K562 (cell line): Measurements from ENCODE around the gene GCNT2. TPM values are rescaled to one million over a fixed set of nuclear protein-coding genes. Genes with fewer than 3 reads are reported as not detected.

Source experiments
- ATAC-seq: fragments of 200-7000 bp; cut with Tn5 transposase; 3 replicates; pipeline ENCODE4 v1.9.1; 2020; ENCODE audit warnings: moderate library complexity
- BruUV-seq: library from RNA; stranded (reverse); fragments of 400-500 nt; replicated peaks from 2 replicates; lab custom pipeline; 2021; lab: Mats Ljungman, UMichigan
- CTCF ChIA-PET: fragments of 300-600 bp; formaldehyde crosslinking; extraction: SDS; loops from one replicate; lab custom pipeline; 2021; ENCODE audit warnings: low intra/inter-chr PET ratio; lab: Yijun Ruan, JAX
- POLR2A ChIA-PET: fragments of 300-600, 350-650 bp; sonication (Branson Sonifier 250); formaldehyde crosslinking; extraction: SDS; loops from one replicate; lab custom pipeline; 2021; ENCODE audit warnings: antibody characterized with exemption, inconsistent platforms; lab: Yijun Ruan, JAX
- DNase-seq, 4 experiments: peaks; one replicate each; pipeline versions ENCODE4 v3.0.0 to v3.0.0-alpha.2; 2011 to 2018; ENCODE audit warnings: low spot score in 3 of 4, mixed read lengths in 3 of 4; ENCODE audit errors: extremely low read depth in 1 of 4
- FAIRE-seq: peaks from 2 replicates; lab custom pipeline; 2011; peaks lifted over from hg19 to GRCh38; lab: Jason Lieb, UNC
- H2AFZ ChIP-seq: 2 replicates; pipeline ENCODE4 v1.6.0; 2011; ENCODE audit warnings: low read depth, low read length, control low read depth, inconsistent platforms
- H3K27ac ChIP-seq: fragments of 200-600 bp; 3 replicates; pipeline ENCODE4 v1.8.0; 2011; ENCODE audit warnings: low read depth, mild to moderate bottlenecking, control low read depth, inconsistent platforms, low read length, moderate library complexity, mixed read lengths; ENCODE audit errors: extremely low read depth
- H3K27me3 ChIP-seq, 2 experiments: fragments of 300-600 bp in 1 of 2; 2 replicates in 1 of 2; 3 replicates in 1 of 2; pipeline versions ENCODE4 v1.6.0 to v1.8.0; 2011; ENCODE audit warnings: inconsistent platforms in 2 of 2, low read length in 2 of 2, mild to moderate bottlenecking in 1 of 2, mixed read lengths in 1 of 2, moderate library complexity in 1 of 2; ENCODE audit not compliant: control insufficient read depth in 2 of 2, insufficient read depth in 2 of 2
- H3K36me3 ChIP-seq: fragments of 300-600 bp; 3 replicates; pipeline ENCODE4 v1.8.0; 2011; ENCODE audit warnings: mild to moderate bottlenecking, low read length, inconsistent platforms; ENCODE audit not compliant: control insufficient read depth, insufficient read depth
- H3K4me1 ChIP-seq, 2 experiments: fragments of 200-600 bp in 1 of 2; replicated peaks in 1 of 2; 2 replicates in 1 of 2; 3 replicates in 1 of 2; pipeline versions ENCODE4 v1.5.1 to v1.8.0; 2011; ENCODE audit warnings: inconsistent platforms in 2 of 2, low read length in 2 of 2, mild to moderate bottlenecking in 1 of 2, mixed read lengths in 1 of 2, moderate library complexity in 1 of 2; ENCODE audit not compliant: control insufficient read depth in 2 of 2, insufficient read depth in 2 of 2
- H3K4me2 ChIP-seq: 2 replicates; pipeline ENCODE4 v1.6.1; 2011; ENCODE audit warnings: low read length, control low read depth, inconsistent platforms, mixed read lengths; ENCODE audit not compliant: insufficient read depth
- H3K4me3 ChIP-seq: fragments of 200-600 bp; sonication (generic), shearing (Covaris generic); 2 replicates; pipeline ENCODE4 v1.5.1; 2016; ENCODE audit warnings: control low read depth, inconsistent platforms
- H3K79me2 ChIP-seq: fragments of 200-600 bp; 3 replicates; pipeline ENCODE4 v1.8.0; 2011; ENCODE audit warnings: low read length, inconsistent platforms; ENCODE audit not compliant: control insufficient read depth, insufficient read depth
- H3K9ac ChIP-seq, 2 experiments: 2 replicates each; pipeline versions ENCODE4 v1.6.0 to v1.6.1; 2011; ENCODE audit warnings: low read depth in 2 of 2, low read length in 2 of 2, control low read depth in 1 of 2, inconsistent platforms in 1 of 2, mild to moderate bottlenecking in 1 of 2, mixed read lengths in 1 of 2; ENCODE audit not compliant: insufficient read depth in 1 of 2
- H3K9me1 ChIP-seq: one replicate; pipeline ENCODE4 v1.6.0; 2011; ENCODE audit warnings: inconsistent platforms, mild to moderate bottlenecking, low read length, moderate library complexity; ENCODE audit not compliant: control insufficient read depth, insufficient read depth
- H3K9me3 ChIP-seq: replicated peaks from 2 replicates; pipeline ENCODE4 v1.5.1; 2011; ENCODE audit warnings: low read depth, low read length, inconsistent platforms; ENCODE audit not compliant: control insufficient read depth, insufficient read depth
- H4K20me1 ChIP-seq: replicated peaks from 2 replicates; pipeline ENCODE4 v1.6.1; 2011; ENCODE audit warnings: low read length, inconsistent platforms, mixed read lengths; ENCODE audit not compliant: control insufficient read depth, insufficient read depth
- ATF3 ChIP-seq, 2 experiments: fragments of 450-650 bp in 1 of 2; sonication (generic) in 1 of 2; formaldehyde crosslinking in 1 of 2; IDR thresholded peaks in 1 of 2; conservative IDR thresholded peaks in 1 of 2; 2 replicates each; pipeline versions ENCODE4 v1.6.1 to v1.8.1; 2016 to 2023; ENCODE audit warnings: mild to moderate bottlenecking in 2 of 2, moderate library complexity in 2 of 2, inconsistent platforms in 1 of 2, missing genetic modification reagents in 1 of 2
- CHD1 ChIP-seq: fragments of 200-600 bp; sonication (generic); IDR thresholded peaks from one replicate; pipeline ENCODE4 v1.6.1; 2012; ENCODE audit warnings: mild to moderate bottlenecking, moderate library complexity, low read length, inconsistent platforms
- FOXA1 ChIP-seq: fragments of 450-650 bp; IDR thresholded peaks from 2 replicates; pipeline ENCODE4 v1.6.1; 2016; ENCODE audit warnings: mild to moderate bottlenecking, borderline replicate concordance
- ZNF778 ChIP-seq: fragments of 450-650 bp; formaldehyde crosslinking; IDR thresholded peaks from 2 replicates; pipeline ENCODE4 v1.4.0; 2020; ENCODE audit warnings: mild to moderate bottlenecking, moderate library complexity
- WGBS: fragments of 100-300 bp; shearing (Covaris generic); methylation state at CpG from one replicate; pipeline ENCODE4 v1.1.6; 2016; ENCODE audit warnings: low coverage, mixed read lengths; ENCODE audit not compliant: insufficient coverage; ENCODE audit errors: missing lambda C conversion rate; 5-methylcytosine and 5-hydroxymethylcytosine counted together
- in situ Hi-C: fragments of 300-500 bp; cut with MboI; formaldehyde crosslinking; loops from 4 replicates; pipeline ENCODE4 v1.15.0; 2018; ENCODE audit warnings: inconsistent platforms, mixed read lengths
- intact Hi-C: fragments of 100-400 bp; cut with micrococcal nuclease; formaldehyde crosslinking; loops from 2 replicates; pipeline ENCODE4 v1.14.2; 2022
- polyA plus RNA-seq, 8 experiments: library from polyadenylated mRNA; depleted of rRNA in 4 of 8; stranded (reverse) in 5 of 8; unstranded in 3 of 8; fragments of >200 nt; fragmentation: Nextera tagmentation in 2 of 8; fragmentation: Illumina TruSeq in 1 of 8; extraction: Ambion mirVana in 2 of 8; extraction: Trizol in 1 of 8; gene quantifications; 2 replicates each; pipeline versions ENCODE4 v1.2.1 to v1.2.3, GENCODE V29; 2011 to 2014; ENCODE audit warnings: inconsistent platforms in 1 of 8, missing spikeins in 1 of 8
- total RNA-seq, 7 experiments: library from RNA; depleted of rRNA in 6 of 7; stranded (reverse); fragments of >200 nt in 6 of 7; fragmentation: Illumina TruSeq in 2 of 7; extraction: Trizol in 2 of 7; gene quantifications; 2 replicates each; pipeline versions ENCODE4 v1.2.1 to v1.2.3, GENCODE V29; 2011 to 2021; ENCODE audit warnings: low replicate concordance in 1 of 7

GCNT2 gene
- total and polyA plus RNA-seq, 9 of the 15 experiments (the other 6 are each of a cell fraction or from before 2014, with no cell fraction given) = 0.78 to 2.6 (median 1.6) TPM

DNA sequence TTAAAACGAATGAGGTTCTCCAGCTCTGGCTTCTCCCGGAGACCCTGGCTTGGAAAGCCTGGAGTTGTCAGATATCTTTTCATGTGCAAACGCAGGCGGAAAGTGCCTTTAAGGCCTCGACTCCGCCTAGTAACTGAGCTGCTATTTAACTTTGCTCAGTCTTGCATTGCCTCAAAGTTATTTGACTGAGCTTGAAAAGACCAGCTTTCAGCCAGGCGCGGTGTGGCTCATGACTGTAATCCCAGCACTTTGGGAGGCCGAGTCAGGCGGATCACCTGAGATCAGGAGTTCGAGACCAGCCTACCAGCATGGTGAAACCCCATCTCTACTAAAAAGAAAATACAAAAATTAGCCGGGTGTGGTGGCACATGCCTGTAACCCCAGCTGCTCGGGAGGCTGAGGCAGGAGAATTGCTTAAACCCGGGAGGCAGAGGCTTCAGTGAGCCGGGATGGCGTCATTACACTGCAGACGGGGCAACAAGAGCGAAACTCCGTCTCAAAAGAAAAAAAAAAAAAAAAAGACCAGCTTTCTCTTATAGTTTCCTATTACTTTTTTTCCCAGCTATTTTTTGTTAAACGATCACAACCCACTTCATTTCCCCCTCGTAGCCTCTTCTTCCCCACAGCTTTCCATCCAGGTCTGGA is 1.9 kb downstream of the GCNT2 start:
- Histone ChIP-seq H3K27me3 (no peaks in the 10 kb centered on the region), H3K9ac (peak overlapping the region; percentile 17 to 31; a peak in 3 of 4 replicates), H2AFZ (peak overlapping the region; percentile 56), H3K27ac (peak overlapping the region; percentile 34; the same call in 2 of the 3 replicates), H3K9me1 (no peaks in the 10 kb centered on the region), H3K79me2 (no peaks in the 10 kb centered on the region), H3K36me3 (no peaks in the 10 kb centered on the region), H4K20me1 (no peaks in the 10 kb centered on the region), H3K9me3 (no peaks in the 10 kb centered on the region), H3K4me1 (peaks cover 20 to 24% of the 10 kb centered on the region in 2 experiments), H3K4me3 (peak overlapping the region; percentile 3; the same call in 1 of the 2 replicates), H3K4me2 (peak overlapping the region; percentile 48)
- 60% methylated on average over 21 of the region's 21 CpGs for WGBS
- TSS peak; percentile 75 for BruUV-seq
- POLR2A ChIA-PET = interaction anchor here (0.7 to 1.4 kb wide), 2 partner anchors 22 to 37 kb away, joined by 3 to 4 read pairs; no protein-coding TSS in a partner anchor
- DNase-seq (peak in 1 of 4 experiments; percentile 35), ATAC-seq (no peak; the same call in 2 of the 3 replicates), FAIRE-seq (no peak)
- CTCF ChIA-PET = no interaction called here
- in situ Hi-C loops = no loop called here
- no peak for TF ChIP-seq ZNF778
- TF ChIP-seq CHD1 = no peak
- TF ChIP-seq FOXA1 = no peak
- peak; percentile 18; the same call in 1 of the 2 replicates for TF ChIP-seq ATF3 (IDR thresholded peaks at IDR 0.05)
- no peak for TF ChIP-seq ATF3 (CRISPR knock-in tag; conservative IDR thresholded peaks at IDR 0.05)
- intact Hi-C loops = no loop called here
